Testis (tissue), 3 donors: Measurements from ENCODE around the gene MGST3. TPM values are rescaled to one million over a fixed set of nuclear protein-coding genes. Genes with fewer than 3 reads are reported as not detected.

Experiments used
- DNase-seq: peaks from one replicate; pipeline ENCODE4 v3.0.0-alpha.2; 2019
- H3K27ac ChIP-seq, 2 donors: fragments of 200-600 bp; sonication (generic); one replicate each; pipeline ENCODE4 v1.5.1; 2019
- H3K27me3 ChIP-seq: fragments of 200-600 bp; sonication (generic); one replicate; pipeline ENCODE4 v1.5.1; 2019
- H3K36me3 ChIP-seq: fragments of 200-600 bp; sonication (generic); one replicate; pipeline ENCODE4 v1.5.1; 2017; ENCODE audit warnings: low read depth; ENCODE audit errors: missing control alignments
- H3K4me1 ChIP-seq: fragments of 200-600 bp; sonication (generic); one replicate; pipeline ENCODE4 v1.5.1; 2019
- H3K4me3 ChIP-seq, 2 donors: fragments of 200-600 bp; sonication (generic); one replicate each; pipeline ENCODE4 v1.5.1; 2017 to 2019
- H3K9me3 ChIP-seq: fragments of 200-600 bp; sonication (generic); one replicate; pipeline ENCODE4 v1.5.1; 2017
- POLR2A ChIP-seq: fragments of 450-650 bp; IDR thresholded peaks from one replicate; pipeline ENCODE4 v1.6.1; 2017; ENCODE audit warnings: antibody characterized with exemption, mild to moderate bottlenecking, moderate library complexity
- WGBS, 2 donors: methylation state at CpG; one replicate each; pipeline ENCODE4 v1.1.5; 2018; 5-methylcytosine and 5-hydroxymethylcytosine counted together
- intact Hi-C: fragments of 100-400 bp; cut with DNase I; formaldehyde crosslinking; loops from one replicate; pipeline ENCODE4 v1.15.1; 2023; ENCODE audit warnings: low total_unique reads
- polyA plus RNA-seq: library from polyadenylated mRNA; stranded (reverse); fragments of 350-450 nt; fragmentation: Illumina TruSeq; extraction: RNeasy Lipid Tissue Mini Kit (QIAGEN cat#74804); gene quantifications from one replicate; pipeline ENCODE4 v1.2.3, GENCODE V29; 2014; ENCODE audit warnings: low read depth, low replicate concordance; ENCODE audit not compliant: insufficient read depth
- total RNA-seq, 2 donors: library from RNA; depleted of rRNA; stranded (reverse); fragments of >200 nt; gene quantifications; one replicate each; pipeline ENCODE4 v1.2.3, GENCODE V29; 2016
- TF ChIP-seq, protein P1 (sequence below), 3 experiments: fragments of 450-650 bp in 2 of 3; fragments of 200-600 bp in 1 of 3; sonication (generic) in 1 of 3; IDR thresholded peaks; one replicate each; pipeline ENCODE4 v1.5.1; 2016 to 2019; ENCODE audit warnings: antibody characterized with exemption in 3 of 3, mild to moderate bottlenecking in 2 of 3, moderate library complexity in 1 of 3

MGST3 gene
- total and polyA plus RNA-seq, 3 donors from 2014 or later, result 190 to 278 (median 209) TPM

- peak overlapping the region; percentile 19 to 51 for H3K27ac ChIP-seq
- TF ChIP-seq, protein P1, sequence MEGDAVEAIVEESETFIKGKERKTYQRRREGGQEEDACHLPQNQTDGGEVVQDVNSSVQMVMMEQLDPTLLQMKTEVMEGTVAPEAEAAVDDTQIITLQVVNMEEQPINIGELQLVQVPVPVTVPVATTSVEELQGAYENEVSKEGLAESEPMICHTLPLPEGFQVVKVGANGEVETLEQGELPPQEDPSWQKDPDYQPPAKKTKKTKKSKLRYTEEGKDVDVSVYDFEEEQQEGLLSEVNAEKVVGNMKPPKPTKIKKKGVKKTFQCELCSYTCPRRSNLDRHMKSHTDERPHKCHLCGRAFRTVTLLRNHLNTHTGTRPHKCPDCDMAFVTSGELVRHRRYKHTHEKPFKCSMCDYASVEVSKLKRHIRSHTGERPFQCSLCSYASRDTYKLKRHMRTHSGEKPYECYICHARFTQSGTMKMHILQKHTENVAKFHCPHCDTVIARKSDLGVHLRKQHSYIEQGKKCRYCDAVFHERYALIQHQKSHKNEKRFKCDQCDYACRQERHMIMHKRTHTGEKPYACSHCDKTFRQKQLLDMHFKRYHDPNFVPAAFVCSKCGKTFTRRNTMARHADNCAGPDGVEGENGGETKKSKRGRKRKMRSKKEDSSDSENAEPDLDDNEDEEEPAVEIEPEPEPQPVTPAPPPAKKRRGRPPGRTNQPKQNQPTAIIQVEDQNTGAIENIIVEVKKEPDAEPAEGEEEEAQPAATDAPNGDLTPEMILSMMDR (IDR thresholded peaks at IDR 0.05), result no peak
- TF ChIP-seq POLR2A, result no peak
- no peaks in the 10 kb centered on the region for H3K9me3 ChIP-seq
- peak; percentile 70 for DNase-seq
- H3K4me3 ChIP-seq, result no peak overlapping the region
- H3K27me3 ChIP-seq, result no peaks in the 10 kb centered on the region
- peaks cover 23% of the 10 kb centered on the region for H3K4me1 ChIP-seq
- H3K36me3 ChIP-seq, result no peaks in the 10 kb centered on the region
- 50 to 51% methylated on average over 5 of the region's 5 CpGs for WGBS, 2 donors
- intact Hi-C loops, result no loop called here
Observed at GRCh38 chr1:165688046-165688445, 57.0 kb downstream of the MGST3 start.

DNA sequence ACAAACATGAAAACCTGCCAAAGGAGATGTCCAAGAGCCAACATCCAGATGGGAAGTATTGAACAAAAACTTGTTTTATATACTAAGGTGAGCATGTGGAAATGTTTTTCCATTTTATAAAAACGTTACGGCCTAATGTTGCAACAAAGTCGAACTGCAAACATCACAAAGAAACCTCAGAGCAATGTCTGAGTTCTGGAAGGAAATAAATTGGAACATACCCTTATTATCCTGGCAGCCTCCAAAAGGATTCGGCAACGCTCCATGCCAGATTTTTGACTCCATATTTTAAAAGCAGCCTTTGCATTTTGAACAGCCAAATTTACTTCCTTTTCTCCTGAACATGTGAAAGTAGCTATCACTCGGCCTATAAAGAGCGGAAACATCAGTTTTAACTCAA is 64.0 kb downstream of the MGST3 start:
- no peaks in the 10 kb centered on the region for H3K27me3 ChIP-seq
- no peak overlapping the region for H3K4me3 ChIP-seq
- peaks cover 9% of the 10 kb centered on the region for H3K4me1 ChIP-seq
- 38 to 39% methylated on average over 7 of the region's 7 CpGs for WGBS, 2 donors
- intact Hi-C loops, result no loop called here
- DNase-seq, result no peak
- H3K36me3 ChIP-seq, result no peaks in the 10 kb centered on the region
- peak overlapping the region in 1 of 2 donors; percentile 57 for H3K27ac ChIP-seq
- H3K9me3 ChIP-seq, result no peaks in the 10 kb centered on the region
- TF ChIP-seq, protein P1 (IDR thresholded peaks at IDR 0.05), result no peak
- TF ChIP-seq POLR2A, result no peak

DNA sequence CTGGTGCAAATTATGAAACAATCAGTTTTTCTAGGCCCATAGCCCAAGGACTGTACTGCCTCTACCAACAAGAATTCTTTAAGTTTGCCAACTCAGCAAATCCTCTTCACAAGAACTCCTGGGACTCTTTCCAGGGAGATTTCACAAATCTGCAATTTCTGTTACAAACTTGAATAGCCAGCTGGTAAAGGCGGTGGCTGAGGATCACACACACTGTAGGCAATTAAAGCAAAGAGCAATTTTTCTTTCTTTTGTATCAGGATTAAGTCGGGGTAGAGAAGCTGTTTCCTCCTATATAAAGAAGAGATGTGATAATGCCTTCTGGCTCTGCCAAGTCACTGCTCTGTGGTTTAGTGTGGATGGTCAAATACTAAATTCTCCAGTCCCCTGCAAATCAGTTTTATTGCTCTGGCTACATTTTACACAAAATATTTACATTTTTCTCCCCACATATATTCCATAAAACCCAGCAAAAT is 65.6 kb downstream of the MGST3 start:
- Histone ChIP-seq H3K4me1 (peaks cover 9% of the 10 kb centered on the region), H3K27ac (peak overlapping the region; percentile 41 to 94), H3K4me3 (peak overlapping the region in 1 of 2 donors; percentile 88), H3K36me3 (no peaks in the 10 kb centered on the region), H3K9me3 (no peaks in the 10 kb centered on the region), H3K27me3 (no peaks in the 10 kb centered on the region)
- WGBS, 2 donors, result 5 to 10% methylated on average over 2 of the region's 2 CpGs
- intact Hi-C loops, result no loop called here
- TF ChIP-seq POLR2A, result no peak
- TF ChIP-seq, protein P1 (IDR thresholded peaks at IDR 0.05), result peak in 1 of 3 experiments; percentile 7
- peak; percentile 79 for DNase-seq

- H3K27ac ChIP-seq, result peak overlapping the region; percentile 92 to 94
- TF ChIP-seq, protein P1 (IDR thresholded peaks at IDR 0.05), result no peak
- TF ChIP-seq POLR2A, result no peak
- intact Hi-C loops, result no loop called here
- no peaks in the 10 kb centered on the region for H3K9me3 ChIP-seq
- H3K36me3 ChIP-seq, result no peaks in the 10 kb centered on the region
- no peaks in the 10 kb centered on the region for H3K27me3 ChIP-seq
- H3K4me1 ChIP-seq, result peaks cover 9% of the 10 kb centered on the region
- H3K4me3 ChIP-seq, result peak overlapping the region; percentile 75 to 88
- WGBS, 2 donors, result 8 to 9% methylated on average over 8 of the region's 8 CpGs
- DNase-seq, result no peak
Observed at GRCh38 chr1:165697491-165697880, 66.5 kb downstream of the MGST3 start.
